B cell (primary cell): Measurements from ENCODE around the gene SHLD2. TPM values are rescaled to one million over a fixed set of nuclear protein-coding genes. Genes with fewer than 3 reads are reported as not detected.
"Not testable (repeated sequence)": the region's sequence is repeated elsewhere in the genome, so short reads cannot be mapped to it uniquely, and the experiment has no call there.

ENCODE experiments used
- ATAC-seq: fragments of 200-7000 bp; cut with Tn5 transposase; one replicate; pipeline ENCODE4 v1.10.0; 2021; ENCODE audit warnings: low read depth, mild to moderate bottlenecking, moderate number of reproducible peaks, moderate library complexity
- CTCF ChIA-PET: fragments of 350-600 bp; sonication (Branson Sonifier 250); formaldehyde crosslinking; loops from one replicate; lab custom pipeline; 2021; ENCODE audit warnings: antibody characterized with exemption, inconsistent platforms; lab: Charles Lee
- POLR2A ChIA-PET: fragments of 350-600 bp; sonication (Branson Sonifier 250); formaldehyde crosslinking; loops from one replicate; lab custom pipeline; 2021; ENCODE audit warnings: antibody characterized with exemption; lab: Charles Lee
- DNase-seq: peaks from one replicate; pipeline ENCODE4 v3.0.0; 2013
- H2AFZ ChIP-seq: 2 replicates; pipeline ENCODE4 v1.6.1; 2012; ENCODE audit warnings: mild to moderate bottlenecking, low read depth, low read length; ENCODE audit not compliant: insufficient read depth, poor library complexity, severe bottlenecking
- H3K27ac ChIP-seq, 2 donors: 1 replicate in 1 of 2; 2 replicates in 1 of 2; pipeline ENCODE4 v1.5.1; 2012 to 2013; ENCODE audit warnings: low read length in 2 of 2, mild to moderate bottlenecking in 2 of 2, moderate library complexity in 1 of 2
- H3K27me3 ChIP-seq, 4 experiments: fragments of 200-600 bp in 1 of 4; sonication (generic) in 1 of 4; replicated peaks in 1 of 4; 1 replicate in 2 of 4; 2 replicates in 2 of 4; pipeline versions ENCODE4 v1.6.1 to v1.7.0; 2013 to 2016; ENCODE audit warnings: low read length in 3 of 4, mild to moderate bottlenecking in 2 of 4, mixed read lengths in 1 of 4, moderate library complexity in 1 of 4; ENCODE audit not compliant: insufficient read depth in 4 of 4, control insufficient read depth in 3 of 4; ENCODE audit errors: control extremely low read depth in 1 of 4
- H3K36me3 ChIP-seq, 2 experiments: replicated peaks in 1 of 2; 1 replicate in 1 of 2; 2 replicates in 1 of 2; pipeline versions ENCODE4 v1.6.1 to v1.7.1; 2013; ENCODE audit warnings: low read length in 1 of 2; ENCODE audit not compliant: insufficient read depth in 2 of 2, control insufficient read depth in 1 of 2; ENCODE audit errors: control extremely low read depth in 1 of 2, extremely low read depth in 1 of 2
- H3K4me1 ChIP-seq, 2 donors: fragments of 200-600 bp in 1 of 2; sonication (generic) in 1 of 2; 1 replicate in 1 of 2; 2 replicates in 1 of 2; pipeline versions ENCODE4 v1.5.1 to v1.6.1; 2013 to 2017; ENCODE audit warnings: low read length in 2 of 2; ENCODE audit not compliant: control insufficient read depth in 2 of 2, insufficient read depth in 2 of 2
- H3K4me2 ChIP-seq: replicated peaks from 2 replicates; pipeline ENCODE3; 2012; ENCODE audit warnings: mild to moderate bottlenecking, low read depth, low read length; ENCODE audit not compliant: poor library complexity, severe bottlenecking
- H3K4me3 ChIP-seq, 5 experiments: fragments of 200-600 bp in 1 of 5; sonication (generic) in 1 of 5; 1 replicate in 3 of 5; 2 replicates in 2 of 5; pipeline versions ENCODE4 v1.5.1 to v1.7.0; 2011 to 2016; ENCODE audit warnings: low read length in 4 of 5, mild to moderate bottlenecking in 4 of 5, low read depth in 2 of 5, control low read depth in 1 of 5, moderate library complexity in 1 of 5; ENCODE audit not compliant: insufficient read depth in 1 of 5; ENCODE audit errors: control extremely low read depth in 1 of 5, extremely low read depth in 1 of 5
- H3K79me2 ChIP-seq: fragments of 200-600 bp; sonication (generic); one replicate; pipeline ENCODE4 v1.6.0; 2016; ENCODE audit warnings: low read length; ENCODE audit not compliant: control insufficient read depth, insufficient read depth
- H3K9ac ChIP-seq: fragments of 200-600 bp; sonication (generic); 2 replicates; pipeline ENCODE4 v1.6.1; 2017; ENCODE audit warnings: mild to moderate bottlenecking, low read length, moderate library complexity
- H3K9me3 ChIP-seq, 3 donors: one replicate each; pipeline versions ENCODE4 v1.6.1 to v1.7.1; 2013; ENCODE audit warnings: low read length in 2 of 3; ENCODE audit not compliant: control insufficient read depth in 2 of 3, insufficient read depth in 1 of 3; ENCODE audit errors: control extremely low read depth in 1 of 3
- H4K20me1 ChIP-seq: 2 replicates; pipeline ENCODE4 v1.6.0; 2012; ENCODE audit warnings: mild to moderate bottlenecking, low read length; ENCODE audit not compliant: insufficient read depth, control insufficient read depth, poor library complexity, severe bottlenecking
- H3K27ac Mint-ChIP-seq: one replicate; pipeline ENCODE4 v1.8.0; 2021; ENCODE audit warnings: mixed read lengths
- H3K27me3 Mint-ChIP-seq: one replicate; pipeline ENCODE4 v1.8.0; 2021; ENCODE audit warnings: mixed read lengths
- H3K4me1 Mint-ChIP-seq: one replicate; pipeline ENCODE4 v1.8.0; 2021; ENCODE audit warnings: mixed read lengths
- H3K4me3 Mint-ChIP-seq: one replicate; pipeline ENCODE4 v1.8.0; 2021; ENCODE audit warnings: mixed read lengths
- H3K9me3 Mint-ChIP-seq: one replicate; pipeline ENCODE4 v1.8.0; 2022; ENCODE audit warnings: mixed read lengths; ENCODE audit not compliant: insufficient read depth
- WGBS: methylation state at CpG from one replicate; pipeline ENCODE4 v1.1.5; 2013; ENCODE audit warnings: missing lambda C conversion rate; ENCODE audit not compliant: insufficient coverage; 5-methylcytosine and 5-hydroxymethylcytosine counted together
- intact Hi-C: fragments of 100-400 bp; cut with micrococcal nuclease; formaldehyde crosslinking; loops from one replicate; pipeline ENCODE4 v1.10.0; 2022
- polyA plus RNA-seq: library from polyadenylated mRNA; depleted of rRNA; stranded (reverse); fragments of >200 nt; gene quantifications from 2 replicates; pipeline ENCODE4 v1.2.3, GENCODE V29; 2012
- total RNA-seq, 2 donors: library from RNA; stranded (reverse); fragments of 120-200 nt in 1 of 2; gene quantifications; 1 replicate in 1 of 2; 2 replicates in 1 of 2; pipeline versions ENCODE4 v1.2.3 to v1.2.4, GENCODE V29; 2013 to 2022

SHLD2 gene
- total and polyA plus RNA-seq, 2 donors (not counting 1 experiment from before 2014, with no cell fraction given): 9.0 to 22.3 TPM

DNA sequence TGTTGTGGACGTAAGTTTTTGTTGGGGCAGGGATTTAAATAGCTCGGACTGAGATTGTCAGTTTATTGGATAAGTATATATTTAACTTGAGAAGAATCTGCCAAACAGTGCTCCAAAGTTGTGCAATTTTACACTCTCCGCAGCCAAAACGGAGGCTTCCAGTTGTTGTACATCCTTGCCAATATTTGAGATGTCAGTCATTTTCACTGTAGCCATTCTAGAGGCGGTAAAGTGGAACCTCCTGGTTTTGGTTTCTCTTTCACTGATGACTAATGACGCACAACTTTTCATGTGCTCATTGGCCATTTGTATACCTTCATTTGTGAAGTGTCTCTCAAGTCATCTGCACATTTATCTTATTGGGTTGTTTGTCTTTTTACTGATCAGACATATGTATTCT, 105.9 kb downstream of the SHLD2 start:
- H3K36me3 ChIP-seq, H3K27ac ChIP-seq, H3K9ac ChIP-seq, H3K27ac Mint-ChIP-seq, H3K4me2 ChIP-seq, H3K27me3 ChIP-seq, POLR2A ChIA-PET, CTCF ChIA-PET, H4K20me1 ChIP-seq, H3K79me2 ChIP-seq, H3K9me3 ChIP-seq, H3K27me3 Mint-ChIP-seq, H2AFZ ChIP-seq, H3K4me1 ChIP-seq, H3K9me3 Mint-ChIP-seq: not testable (repeated sequence)
- WGBS: 84% methylated on average over 4 of the region's 6 CpGs
- intact Hi-C loops: loop anchor here (10.0 kb wide), 1 partner anchor 106 kb away; the partner anchor contains the start of genes GLUD1 and SHLD2
- ATAC-seq (peak; percentile 55), DNase-seq (peak; percentile 70)
- Mint-ChIP-seq H3K4me3 (peak overlapping the region; percentile 54), H3K4me1 (peaks cover 14% of the 10 kb centered on the region)
- peak overlapping the region in 1 of 5 experiments; percentile 51 for H3K4me3 ChIP-seq

DNA sequence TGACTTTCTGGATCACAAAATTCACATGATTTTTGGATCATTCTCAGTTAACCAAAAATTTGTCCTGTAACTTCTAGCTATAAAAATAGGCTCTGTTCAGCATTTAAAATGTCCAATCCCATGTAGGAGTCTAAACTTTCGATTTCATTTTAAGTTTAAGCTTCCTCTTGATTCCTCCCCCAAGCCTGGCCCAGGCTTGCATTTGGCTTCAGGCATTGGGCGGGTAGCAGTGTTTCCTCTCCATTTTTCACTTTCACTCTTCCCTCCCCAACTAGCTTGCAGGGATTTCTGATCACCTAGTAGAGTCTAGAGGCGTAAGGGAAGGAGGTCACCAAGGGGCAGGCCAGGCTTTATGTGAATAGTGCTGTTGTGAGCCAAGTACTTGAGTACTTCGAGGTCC, 109.8 kb downstream of the SHLD2 start:
- DNase-seq, H3K4me3 Mint-ChIP-seq, H4K20me1 ChIP-seq, H3K27me3 Mint-ChIP-seq, POLR2A ChIA-PET, H3K4me3 ChIP-seq, H3K79me2 ChIP-seq, H3K9ac ChIP-seq, H3K27me3 ChIP-seq, H3K4me2 ChIP-seq, H3K4me1 ChIP-seq, H2AFZ ChIP-seq, H3K27ac Mint-ChIP-seq, ATAC-seq, CTCF ChIA-PET, H3K36me3 ChIP-seq, H3K9me3 ChIP-seq, H3K9me3 Mint-ChIP-seq, H3K27ac ChIP-seq: not testable (repeated sequence)
- intact Hi-C loops: loop anchor here (10.0 kb wide), 1 partner anchor 110 kb away; the partner anchor contains the start of genes GLUD1 and SHLD2
- peaks cover 14% of the 10 kb centered on the region for H3K4me1 Mint-ChIP-seq
- no CpG with 5 or more reads among the region's 4 CpGs for WGBS

DNA sequence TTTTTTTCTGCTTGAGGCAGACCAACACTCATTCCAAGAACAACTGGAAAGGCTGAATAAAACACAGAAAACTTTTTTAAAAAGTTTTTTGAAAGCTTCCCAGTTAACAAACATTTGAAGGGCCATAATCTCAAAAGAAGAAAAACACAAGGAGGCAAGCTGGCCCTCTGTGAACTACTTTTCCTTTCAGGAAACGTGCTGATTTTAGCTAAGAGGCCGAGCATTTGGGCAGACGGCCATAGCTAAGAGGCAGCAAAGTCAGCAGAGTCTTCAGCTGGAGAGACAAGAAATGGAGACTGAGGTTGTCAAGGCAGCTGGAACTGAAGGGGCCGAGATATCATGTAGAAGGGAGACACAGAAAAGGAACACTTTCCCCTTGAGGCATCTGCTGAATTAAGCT, 111.9 kb downstream of the SHLD2 start:
- H3K27me3 Mint-ChIP-seq, H3K4me2 ChIP-seq, H4K20me1 ChIP-seq, H3K36me3 ChIP-seq, H3K27ac ChIP-seq, H2AFZ ChIP-seq, ATAC-seq, H3K4me3 ChIP-seq, CTCF ChIA-PET, H3K4me3 Mint-ChIP-seq, H3K4me1 Mint-ChIP-seq, H3K9ac ChIP-seq, POLR2A ChIA-PET, DNase-seq, H3K27ac Mint-ChIP-seq, H3K9me3 ChIP-seq, H3K9me3 Mint-ChIP-seq, H3K4me1 ChIP-seq, H3K27me3 ChIP-seq, H3K79me2 ChIP-seq: not testable (repeated sequence)
- 89% methylated on average over 4 of the region's 4 CpGs for WGBS
- intact Hi-C loops: loop anchor here (10.0 kb wide), 1 partner anchor 112 kb away; the partner anchor contains the start of genes GLUD1 and SHLD2

DNA sequence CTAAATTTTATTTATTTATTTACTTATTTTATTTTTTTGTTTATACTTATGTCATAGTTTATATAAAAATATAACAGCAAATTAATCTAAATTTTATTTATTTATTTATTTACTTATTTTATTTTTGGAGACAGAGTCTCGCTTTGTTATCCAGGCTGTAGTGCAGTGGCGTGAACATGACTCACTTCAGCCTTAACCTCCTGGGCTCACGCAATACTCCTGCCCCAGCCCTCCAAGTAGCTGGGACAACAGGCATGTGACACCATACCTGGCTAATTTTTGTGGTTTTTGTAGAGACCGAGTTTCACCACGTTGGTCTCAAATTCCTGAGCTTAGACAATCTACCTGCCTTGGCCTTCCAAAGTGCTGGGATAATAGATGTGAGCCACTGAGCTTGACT, 115.3 kb downstream of the SHLD2 start:
- H3K27ac ChIP-seq, H4K20me1 ChIP-seq, H3K4me1 Mint-ChIP-seq, H3K27me3 Mint-ChIP-seq, POLR2A ChIA-PET, H3K9me3 ChIP-seq, intact Hi-C loops, H3K4me1 ChIP-seq, H3K27ac Mint-ChIP-seq, H3K4me3 Mint-ChIP-seq, H3K4me3 ChIP-seq, H3K27me3 ChIP-seq, H3K9me3 Mint-ChIP-seq, CTCF ChIA-PET, ATAC-seq, H2AFZ ChIP-seq, H3K9ac ChIP-seq, DNase-seq, H3K36me3 ChIP-seq, H3K4me2 ChIP-seq, H3K79me2 ChIP-seq: not testable (repeated sequence)
- no CpG with 5 or more reads among the region's 5 CpGs for WGBS
